Right lobe of liver (tissue), 6 donors: Measurements from ENCODE around the gene F10. TPM values are rescaled to one million over a fixed set of nuclear protein-coding genes. Genes with fewer than 3 reads are reported as not detected.
A peak's percentile ranks its signal among the peaks of the same experiment; 100 is the strongest.

Experiments
- ATAC-seq, 4 donors: fragments of 200-7000 bp; cut with Tn5 transposase; one replicate each; pipeline ENCODE4 v1.9.1; 2020; ENCODE audit warnings: mild to moderate bottlenecking in 4 of 4, moderate library complexity in 4 of 4
- DNase-seq, 3 donors: peaks; one replicate each; pipeline ENCODE4 v3.0.0-alpha.2; 2020
- H3K27ac ChIP-seq, 3 donors: fragments of 200-600 bp; one replicate each; pipeline ENCODE4 v1.8.0; 2022
- H3K27me3 ChIP-seq, 2 donors: fragments of 200-600 bp; one replicate each; pipeline ENCODE4 v1.8.0; 2022
- H3K36me3 ChIP-seq, 4 donors: fragments of 200-600 bp; sonication (generic) in 1 of 4; one replicate each; pipeline versions ENCODE4 v1.5.1 to v1.8.0; 2017 to 2022; ENCODE audit warnings: control low read depth in 1 of 4
- H3K4me1 ChIP-seq, 4 donors: fragments of 200-600 bp; sonication (generic) in 1 of 4; one replicate each; pipeline versions ENCODE4 v1.5.1 to v1.8.0; 2017 to 2022; ENCODE audit warnings: control low read depth in 1 of 4
- H3K4me3 ChIP-seq, 3 donors: fragments of 200-600 bp; one replicate each; pipeline ENCODE4 v1.8.0; 2022
- H3K9me3 ChIP-seq, 4 donors: fragments of 200-600 bp; sonication (generic) in 1 of 4; one replicate each; pipeline versions ENCODE4 v1.5.1 to v1.8.0; 2017 to 2022; ENCODE audit warnings: control low read depth in 1 of 4
- POLR2A ChIP-seq: fragments of 450-650 bp; IDR thresholded peaks from one replicate; pipeline ENCODE4 v1.6.1; 2017; ENCODE audit warnings: antibody characterized with exemption, mild to moderate bottlenecking
- WGBS: methylation state at CpG from one replicate; pipeline ENCODE4 v1.1.6; 2018; ENCODE audit warnings: low coverage, low lambda C conversion rate; ENCODE audit not compliant: insufficient coverage; ENCODE audit errors: missing lambda C conversion rate; 5-methylcytosine and 5-hydroxymethylcytosine counted together
- intact Hi-C, 2 donors: fragments of 100-400 bp; cut with DNase I; formaldehyde crosslinking; loops; one replicate each; pipeline versions ENCODE4 v1.11.2 to v1.14.1; 2022
- total RNA-seq, 6 experiments: library from RNA; depleted of rRNA in 2 of 6; stranded (reverse); fragments of >200 nt in 2 of 6; fragmentation: NEBNext Ultra II Directional in 3 of 6; extraction: Animal tissue kit (Norgen Biotek cat#: 25700) in 3 of 6; gene quantifications; one replicate each; pipeline versions ENCODE4 v1.1.0 to v1.2.4, GENCODE V29; 2016 to 2023
- TF ChIP-seq, protein P1 (sequence below), 4 donors: fragments of 200-600 bp in 3 of 4; fragments of 450-650 bp in 1 of 4; IDR thresholded peaks; one replicate each; pipeline versions ENCODE4 v1.5.1 to v1.8.0; 2016 to 2022; ENCODE audit warnings: antibody characterized with exemption in 4 of 4, mild to moderate bottlenecking in 2 of 4
- donor health status: DM: no; HTN: yes; CAD: no.
- donor health status: DM: no; HTN: no; CAD: no.
- donor health status: DM: no; HTN: no; CAD: no.
- donor health status: DM: no; HTN: yes; CAD: no.
- donor health status: DM: no; HTN: yes; CAD: no.

F10 gene
- total RNA-seq, 6 experiments from 2014 or later = 108 to 157 (median 132) TPM

DNA sequence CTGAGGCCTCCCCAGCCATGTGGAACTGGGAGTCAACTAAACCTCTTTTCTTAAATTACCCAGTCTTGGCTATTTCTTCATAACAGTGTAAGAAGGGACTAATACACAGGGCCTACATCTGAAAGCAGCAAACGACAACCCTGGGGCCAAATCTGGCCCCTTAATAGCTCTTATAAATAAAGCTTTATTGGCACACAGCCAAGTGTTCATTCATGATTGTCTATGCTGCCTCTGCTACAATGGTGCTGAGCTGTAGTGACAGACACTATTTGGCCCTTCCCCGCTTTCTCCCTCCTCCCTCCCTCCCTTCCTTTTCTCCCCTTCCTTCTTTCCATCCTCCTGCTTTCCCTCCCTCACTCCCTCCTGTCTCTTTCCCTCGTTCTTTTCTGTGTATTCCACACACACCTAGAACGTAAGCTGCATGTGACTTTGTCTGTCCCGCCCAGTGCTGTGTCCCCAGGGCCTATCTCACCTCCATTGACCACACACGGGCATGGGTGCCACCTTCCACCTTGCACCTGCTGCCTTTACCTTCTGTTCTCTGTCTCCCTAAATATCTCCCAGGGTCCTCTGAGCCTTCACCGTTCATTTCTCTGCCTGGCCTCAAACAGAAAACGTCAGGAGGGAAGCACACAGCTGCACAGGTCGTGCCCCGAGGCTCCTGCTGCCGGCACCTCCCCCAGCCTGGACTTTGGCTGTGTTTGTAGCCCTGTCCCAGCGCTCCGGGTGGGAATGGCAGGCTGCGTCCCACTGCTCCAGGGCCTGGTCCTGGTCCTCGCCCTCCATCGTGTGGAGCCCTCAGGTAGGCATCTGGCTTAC is 35.5 kb downstream of the F10 start, which contains the start of gene PROZ:
TSS of gene PROZ (plus strand) at position 720 of the 819 bp plus-strand sequence. CDS start at position 733, 13 bp downstream.
- peaks cover 0 to 11% (median 2%) of the 10 kb centered on the region in 4 donors for H3K36me3 ChIP-seq
- peaks cover 0 to 15% (median 0%) of the 10 kb centered on the region in 4 donors for H3K4me1 ChIP-seq
- H3K9me3 ChIP-seq = no peaks in the 10 kb centered on the region
- peak within 1 kb of the TSS; percentile 69 to 98 (median 78) for H3K27ac ChIP-seq
- peak within 1 kb of the TSS; percentile 42 to 67 (median 55) for H3K4me3 ChIP-seq
- peak; percentile 46 for TF ChIP-seq POLR2A
- TF ChIP-seq, protein P1, sequence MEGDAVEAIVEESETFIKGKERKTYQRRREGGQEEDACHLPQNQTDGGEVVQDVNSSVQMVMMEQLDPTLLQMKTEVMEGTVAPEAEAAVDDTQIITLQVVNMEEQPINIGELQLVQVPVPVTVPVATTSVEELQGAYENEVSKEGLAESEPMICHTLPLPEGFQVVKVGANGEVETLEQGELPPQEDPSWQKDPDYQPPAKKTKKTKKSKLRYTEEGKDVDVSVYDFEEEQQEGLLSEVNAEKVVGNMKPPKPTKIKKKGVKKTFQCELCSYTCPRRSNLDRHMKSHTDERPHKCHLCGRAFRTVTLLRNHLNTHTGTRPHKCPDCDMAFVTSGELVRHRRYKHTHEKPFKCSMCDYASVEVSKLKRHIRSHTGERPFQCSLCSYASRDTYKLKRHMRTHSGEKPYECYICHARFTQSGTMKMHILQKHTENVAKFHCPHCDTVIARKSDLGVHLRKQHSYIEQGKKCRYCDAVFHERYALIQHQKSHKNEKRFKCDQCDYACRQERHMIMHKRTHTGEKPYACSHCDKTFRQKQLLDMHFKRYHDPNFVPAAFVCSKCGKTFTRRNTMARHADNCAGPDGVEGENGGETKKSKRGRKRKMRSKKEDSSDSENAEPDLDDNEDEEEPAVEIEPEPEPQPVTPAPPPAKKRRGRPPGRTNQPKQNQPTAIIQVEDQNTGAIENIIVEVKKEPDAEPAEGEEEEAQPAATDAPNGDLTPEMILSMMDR (IDR thresholded peaks at IDR 0.05) = peak in 1 of 4 donors; percentile 9
- 33% methylated on average over 12 of the region's 16 CpGs for WGBS
- intact Hi-C loops = loop anchor here in 1 of 2 donors (5.0 kb wide), 1 partner anchor 49 kb away; the partner anchor contains the start of genes CUL4A and PCID2
- ATAC-seq (peak; percentile 72 to 83 (median 76)), DNase-seq (peak; percentile 80 to 91 (median 90))
- no peaks in the 10 kb centered on the region for H3K27me3 ChIP-seq

DNA sequence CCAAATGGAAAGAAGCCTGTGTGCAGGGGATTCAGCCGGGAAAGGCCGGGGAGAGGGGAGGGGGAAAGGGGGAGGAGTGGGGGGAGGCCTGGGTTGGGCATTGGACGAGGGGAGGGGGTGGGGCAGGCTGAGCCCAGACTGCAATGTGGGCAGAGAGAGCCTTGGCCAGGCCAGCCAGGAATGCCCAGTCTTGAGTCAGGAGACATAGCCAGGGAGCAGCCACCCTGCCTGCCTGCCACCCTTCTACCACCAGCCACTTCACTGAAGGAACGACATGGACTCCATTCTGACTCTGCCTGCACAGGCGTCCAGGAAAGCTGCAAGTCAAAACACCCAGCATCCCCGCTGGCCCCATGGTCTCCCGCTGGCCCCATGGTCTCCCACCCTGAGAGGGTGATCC is 36.3 kb downstream of the F10 start:
- Histone ChIP-seq H3K27me3 (no peaks in the 10 kb centered on the region), H3K27ac (peak overlapping the region in 2 of 3 donors; percentile 78 to 98), H3K36me3 (peaks cover 0 to 11% (median 2%) of the 10 kb centered on the region in 4 donors), H3K4me3 (peak overlapping the region; percentile 42 to 67 (median 55)), H3K4me1 (peaks cover 0 to 15% (median 0%) of the 10 kb centered on the region in 4 donors), H3K9me3 (no peaks in the 10 kb centered on the region)
- DNase-seq = peak; percentile 53 to 85 (median 81)
- intact Hi-C loops = loop anchor here in 1 of 2 donors (5.0 kb wide), 1 partner anchor 48 kb away; the partner anchor contains the start of genes CUL4A and PCID2
- ATAC-seq = peak; percentile 50 to 76 (median 66)
- TF ChIP-seq, protein P1 (IDR thresholded peaks at IDR 0.05) = no peak
- no peak for TF ChIP-seq POLR2A
- WGBS = 54% methylated on average over 7 of the region's 7 CpGs

DNA sequence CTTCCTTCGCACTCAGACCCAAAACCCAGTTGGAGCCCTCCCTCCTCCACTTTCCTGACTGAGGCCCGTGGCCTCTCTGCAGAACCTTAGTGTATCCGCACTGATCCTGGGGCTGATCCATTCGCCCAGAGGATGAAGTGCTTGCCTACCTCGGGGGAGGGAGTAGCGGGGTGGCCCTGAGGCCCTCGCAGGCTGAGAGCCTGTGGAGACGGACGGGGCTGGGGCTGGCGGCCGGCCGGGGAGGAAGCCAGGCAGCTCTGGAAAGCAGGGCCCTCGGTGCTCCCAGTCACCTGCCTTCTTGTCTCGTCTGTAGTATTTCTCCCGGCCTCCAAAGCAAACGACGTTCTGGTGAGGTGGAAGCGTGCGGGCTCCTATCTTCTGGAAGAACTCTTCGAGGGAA is 37.1 kb downstream of the F10 start:
- peak; percentile 2 to 11 (median 8) for ATAC-seq
- no peaks in the 10 kb centered on the region for H3K27me3 ChIP-seq
- H3K4me3 ChIP-seq = peak overlapping the region; percentile 42 to 67 (median 55)

DNA sequence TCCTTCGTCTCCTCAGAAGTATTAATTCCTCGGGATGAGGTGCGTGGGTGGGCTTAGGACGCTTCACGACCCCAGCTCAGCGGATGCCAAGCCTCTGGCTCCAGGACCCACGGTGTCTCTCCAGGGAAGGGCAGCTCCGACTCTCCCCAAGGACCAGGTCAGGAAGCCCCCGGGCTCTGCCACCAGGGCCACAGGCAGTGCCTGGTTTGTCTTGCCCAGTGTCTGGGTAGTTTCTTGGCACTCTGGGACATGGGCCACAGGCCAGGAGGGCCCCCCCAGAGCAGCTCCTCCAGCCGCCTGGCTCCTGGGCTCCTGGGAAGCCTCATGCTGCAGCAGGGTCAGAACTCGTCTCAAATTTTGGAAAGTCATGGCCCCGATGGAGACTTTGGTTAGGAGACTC is 38.4 kb downstream of the F10 start:
- WGBS = 79% methylated on average over 9 of the region's 12 CpGs
- Histone ChIP-seq H3K27ac (no peak overlapping the region), H3K9me3 (no peaks in the 10 kb centered on the region), H3K36me3 (peaks cover 0 to 23% (median 2%) of the 10 kb centered on the region in 4 donors), H3K27me3 (no peaks in the 10 kb centered on the region), H3K4me1 (peaks cover 0 to 11% (median 0%) of the 10 kb centered on the region in 4 donors), H3K4me3 (no peak overlapping the region)
- no peak for DNase-seq
- TF ChIP-seq, protein P1 (IDR thresholded peaks at IDR 0.05) = no peak
- TF ChIP-seq POLR2A = no peak
- ATAC-seq = no peak
- intact Hi-C loops = no loop called here

More for the DNA sequence above, 37.1 kb downstream of the F10 start:
- Histone ChIP-seq H3K36me3 (peaks cover 0 to 13% (median 2%) of the 10 kb centered on the region in 4 donors), H3K27ac (peak overlapping the region in 2 of 3 donors; percentile 78 to 98), H3K9me3 (no peaks in the 10 kb centered on the region), H3K4me1 (peaks cover 0 to 15% (median 0%) of the 10 kb centered on the region in 4 donors)
- DNase-seq = peak in 1 of 3 donors; percentile 57
- TF ChIP-seq, protein P1 (IDR thresholded peaks at IDR 0.05) = no peak
- intact Hi-C loops = loop anchor here in 1 of 2 donors (5.0 kb wide), 1 partner anchor 48 kb away; the partner anchor contains the start of genes CUL4A and PCID2
- 60% methylated on average over 10 of the region's 20 CpGs for WGBS
